ENCODE data around the gene ENTREP1. TPM values are rescaled to one million over a fixed set of nuclear protein-coding genes. Genes with fewer than 3 reads are reported as not detected.
"Not testable (repeated sequence)": the region's sequence is repeated elsewhere in the genome, so short reads cannot be mapped to it uniquely, and the experiment has no call there.

Gene ENTREP1
- total RNA-seq, 4 donors from 2014 or later = 0.70 to 19.8 (median 3.5) TPM

DNA sequence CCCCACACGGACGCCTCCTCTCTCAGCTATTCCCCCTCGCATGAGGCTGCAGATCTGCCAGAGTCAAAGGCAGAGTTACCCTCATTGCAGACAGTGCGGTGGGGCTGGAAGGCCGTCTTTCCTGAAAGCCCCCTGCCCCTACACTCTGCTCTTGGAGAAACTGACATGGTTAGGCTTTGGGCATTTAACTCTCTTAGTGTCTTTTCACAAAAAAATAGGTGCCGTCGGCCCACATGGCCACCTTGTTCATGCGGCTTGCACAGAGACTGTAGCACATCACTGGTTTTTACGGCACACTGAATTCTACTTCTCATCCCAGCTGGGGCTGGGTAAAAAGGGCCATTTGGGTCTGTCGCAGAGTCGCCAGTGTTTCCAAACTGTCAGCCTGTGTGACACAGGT is 107.6 kb downstream of the ENTREP1 start:
- DNase-seq = no peak
- no peaks in the 10 kb centered on the region for H3K27me3 ChIP-seq
- H3K27ac ChIP-seq = no peak overlapping the region
- no peak overlapping the region for H3K4me3 ChIP-seq
- no peaks in the 10 kb centered on the region for H3K36me3 ChIP-seq
- H3K9me3 ChIP-seq = no peaks in the 10 kb centered on the region
- no peak for TF ChIP-seq POLR2A (IDR thresholded peaks at IDR 0.05)
- no peak for TF ChIP-seq CTCF (IDR thresholded peaks at IDR 0.05)
- no peaks in the 10 kb centered on the region for H3K4me1 ChIP-seq

DNA sequence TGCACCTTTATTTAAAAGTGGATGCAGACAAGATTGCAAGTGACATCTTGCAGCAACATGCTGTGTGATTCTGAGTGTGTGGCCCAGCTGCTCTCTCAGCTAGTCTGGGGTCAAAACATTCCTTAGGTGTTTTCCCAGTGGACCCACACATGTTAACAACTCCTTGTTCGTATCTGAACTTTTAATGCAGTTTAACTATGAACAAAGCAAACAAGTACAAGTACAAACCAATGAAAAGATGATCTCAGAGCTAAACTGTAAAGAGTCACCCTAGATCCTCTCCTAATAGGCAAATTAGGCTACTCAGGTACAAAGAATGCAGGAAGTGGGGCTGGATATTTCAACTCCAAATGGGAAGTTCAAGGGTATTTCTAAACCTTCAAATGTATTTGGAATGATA is 108.4 kb downstream of the ENTREP1 start:
- Histone ChIP-seq H3K27me3 (no peaks in the 10 kb centered on the region), H3K36me3 (no peaks in the 10 kb centered on the region), H3K4me1 (no peaks in the 10 kb centered on the region), H3K4me3 (no peak overlapping the region), H3K9me3 (no peaks in the 10 kb centered on the region), H3K27ac (no peak overlapping the region)
- DNase-seq = no peak
- no peak for TF ChIP-seq POLR2A (IDR thresholded peaks at IDR 0.05)
- TF ChIP-seq CTCF (IDR thresholded peaks at IDR 0.05) = no peak

- H3K4me3 ChIP-seq = no peak overlapping the region
- no peaks in the 10 kb centered on the region for H3K9me3 ChIP-seq
- H3K27ac ChIP-seq = no peak overlapping the region
- TF ChIP-seq POLR2A (IDR thresholded peaks at IDR 0.05) (no peak), CTCF (IDR thresholded peaks at IDR 0.05) (no peak)
- no peaks in the 10 kb centered on the region for H3K36me3 ChIP-seq
- no peaks in the 10 kb centered on the region for H3K27me3 ChIP-seq
- DNase-seq = peak in 1 of 3 donors; percentile 24
- H3K4me1 ChIP-seq = no peaks in the 10 kb centered on the region
Observed at GRCh38 chr9:69433968-69434367, 109.0 kb downstream of the ENTREP1 start.

GRCh38 chr9:69439654-69440053 is 114.6 kb downstream of the ENTREP1 start:
- not testable (repeated sequence) for H3K36me3 ChIP-seq, H3K27ac ChIP-seq, H3K4me3 ChIP-seq, H3K27me3 ChIP-seq, H3K4me1 ChIP-seq, DNase-seq, H3K9me3 ChIP-seq

- not testable (repeated sequence) for H3K27me3 ChIP-seq, H3K4me1 ChIP-seq, H3K4me3 ChIP-seq, H3K36me3 ChIP-seq, H3K9me3 ChIP-seq, DNase-seq, H3K27ac ChIP-seq
Observed at GRCh38 chr9:69440254-69440955, 115.4 kb downstream of the ENTREP1 start.

Other genes with a start within 250 kb of the ENTREP1 start
- gene TJP2, start 150.9 kb upstream of the ENTREP1 start, total RNA-seq = 100 to 1,000 TPM; 102 to 405 (median 263) TPM